Keratinocyte (primary cell): Measurements from ENCODE around the gene SAMD5. TPM values are rescaled to one million over a fixed set of nuclear protein-coding genes. Genes with fewer than 3 reads are reported as not detected.

Experiments
- DNase-seq: peaks from one replicate; pipeline ENCODE4 v3.0.0-alpha.2; 2011; ENCODE audit warnings: low read depth, missing footprints, low spot score
- FAIRE-seq: peaks from 2 replicates; lab custom pipeline; 2011; peaks lifted over from hg19 to GRCh38; lab: Jason Lieb, UNC
- H2AFZ ChIP-seq: 2 replicates; pipeline ENCODE4 v1.6.0; 2012; ENCODE audit warnings: low read length, control low read depth, inconsistent platforms; ENCODE audit not compliant: control insufficient read depth
- H3K27ac ChIP-seq: 2 replicates; pipeline ENCODE4 v1.5.1; 2011; ENCODE audit warnings: low read length; ENCODE audit not compliant: control insufficient read depth, insufficient read depth
- H3K27me3 ChIP-seq: 3 replicates; pipeline ENCODE4 v1.6.0; 2011; ENCODE audit warnings: low read length; ENCODE audit not compliant: control insufficient read depth, insufficient read depth; ENCODE audit errors: extremely low read depth
- H3K36me3 ChIP-seq, 2 experiments: 2 replicates in 1 of 2; 3 replicates in 1 of 2; pipeline ENCODE4 v1.5.1; 2011; ENCODE audit warnings: low read length in 2 of 2, mild to moderate bottlenecking in 1 of 2; ENCODE audit not compliant: control insufficient read depth in 2 of 2, insufficient read depth in 2 of 2; ENCODE audit errors: extremely low read depth in 1 of 2
- H3K4me1 ChIP-seq: 3 replicates; pipeline ENCODE4 v1.5.1; 2011; ENCODE audit warnings: low read length; ENCODE audit not compliant: control insufficient read depth, insufficient read depth; ENCODE audit errors: extremely low read depth
- H3K4me2 ChIP-seq: 3 replicates; pipeline ENCODE4 v1.6.0; 2011; ENCODE audit warnings: low read depth, low read length; ENCODE audit not compliant: control insufficient read depth, insufficient read depth; ENCODE audit errors: extremely low read depth
- H3K4me3 ChIP-seq, 3 experiments: fragments of 200-600 bp in 1 of 3; sonication (generic) in 1 of 3; 2 replicates in 2 of 3; 3 replicates in 1 of 3; pipeline ENCODE4 v1.5.1; 2011 to 2016; ENCODE audit warnings: low read length in 3 of 3, mild to moderate bottlenecking in 3 of 3, control low read depth in 2 of 3, inconsistent platforms in 1 of 3, low read depth in 1 of 3, mixed read lengths in 1 of 3, mixed run types in 1 of 3, moderate library complexity in 1 of 3; ENCODE audit not compliant: control insufficient read depth in 2 of 3, insufficient read depth in 2 of 3; ENCODE audit errors: extremely low read depth in 1 of 3
- H3K79me2 ChIP-seq: 2 replicates; pipeline ENCODE4 v1.6.0; 2012; ENCODE audit warnings: low read length; ENCODE audit not compliant: control insufficient read depth, insufficient read depth
- H3K9ac ChIP-seq: 3 replicates; pipeline ENCODE4 v1.6.0; 2011; ENCODE audit warnings: low read length; ENCODE audit not compliant: control insufficient read depth, insufficient read depth; ENCODE audit errors: extremely low read depth
- H3K9me1 ChIP-seq: 3 replicates; pipeline ENCODE4 v1.6.0; 2011; ENCODE audit warnings: low read length; ENCODE audit not compliant: control insufficient read depth, insufficient read depth; ENCODE audit errors: extremely low read depth
- H3K9me3 ChIP-seq: 2 replicates; pipeline ENCODE4 v1.5.1; 2012; ENCODE audit warnings: low read depth, low read length; ENCODE audit not compliant: control insufficient read depth
- H4K20me1 ChIP-seq: 3 replicates; pipeline ENCODE4 v1.6.0; 2011; ENCODE audit warnings: low read length; ENCODE audit not compliant: control insufficient read depth, insufficient read depth; ENCODE audit errors: extremely low read depth
- EZH2 ChIP-seq: IDR thresholded peaks from one replicate; pipeline ENCODE4 v1.6.1; 2012; ENCODE audit warnings: inconsistent platforms, mild to moderate bottlenecking, low read length, moderate library complexity
- dilution Hi-C: fragments of 300-500 bp; cut with MboI; formaldehyde crosslinking; loops from one replicate; pipeline ENCODE4 v1.7.0; 2020; ENCODE audit warnings: low sequenced_read_pairs; ENCODE audit not compliant: extremely low pct_ligation_motif_present
- polyA plus RNA-seq, 5 experiments: library from polyadenylated mRNA; depleted of rRNA in 3 of 5; stranded (reverse) in 3 of 5; stranded (forward) in 1 of 5; unstranded in 1 of 5; fragments of >200 nt; gene quantifications; 1 replicate in 1 of 5; 2 replicates in 3 of 5; 3 replicates in 1 of 5; pipeline versions ENCODE4 v1.2.1 to v1.2.3, GENCODE V29; 2011 to 2012; ENCODE audit warnings: missing spikeins in 2 of 5, low read depth in 1 of 5, low replicate concordance in 1 of 5
- TF ChIP-seq, protein P1 (sequence below), 3 experiments: IDR thresholded peaks in 1 of 3; conservative IDR thresholded peaks in 1 of 3; optimal IDR thresholded peaks in 1 of 3; 2 replicates in 2 of 3; 3 replicates in 1 of 3; pipeline versions ENCODE3 to v1.5.1; 2011; ENCODE audit warnings: low read length in 3 of 3, mild to moderate bottlenecking in 3 of 3, moderate library complexity in 2 of 3, control low read depth in 1 of 3, inconsistent platforms in 1 of 3; ENCODE audit not compliant: insufficient read depth in 2 of 3; ENCODE audit errors: extremely low read depth in 1 of 3

SAMD5 gene
- polyA plus RNA-seq, 1 donor (not counting 4 experiments of a cell fraction or from before 2014, with no cell fraction given) = 1.2 TPM

DNA sequence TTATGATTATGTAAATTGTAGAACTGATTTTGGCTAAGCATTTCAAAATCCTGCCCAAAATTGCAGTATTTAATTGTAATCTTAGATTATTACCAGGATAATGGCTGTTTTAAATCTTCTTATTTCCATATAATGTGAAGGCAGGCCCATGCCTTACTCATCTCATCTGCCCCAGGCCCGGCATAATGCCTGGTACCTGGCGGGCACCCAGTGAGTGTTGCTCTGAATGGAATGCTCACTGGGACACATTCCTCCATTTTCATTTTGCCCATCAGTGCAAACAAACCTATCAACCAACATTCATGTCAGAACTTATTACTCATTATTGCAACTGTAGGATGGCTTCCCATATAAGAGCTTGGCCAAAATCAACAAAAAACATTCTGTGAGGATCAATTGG, 22.8 kb downstream of the SAMD5 start:
- dilution Hi-C loops = no loop called here
- FAIRE-seq = no peak

GRCh38 chr6:147534116-147534860, 25.8 kb downstream of the SAMD5 start:
- no peak overlapping the region for H2AFZ ChIP-seq
- H3K9me1 ChIP-seq = no peaks in the 10 kb centered on the region
- no peaks in the 10 kb centered on the region for H3K27me3 ChIP-seq
- no peak overlapping the region for H3K9ac ChIP-seq
- no peaks in the 10 kb centered on the region for H4K20me1 ChIP-seq
- no peaks in the 10 kb centered on the region for H3K4me1 ChIP-seq
- H3K79me2 ChIP-seq = no peaks in the 10 kb centered on the region
- no peaks in the 10 kb centered on the region for H3K9me3 ChIP-seq
- no peak overlapping the region for H3K27ac ChIP-seq
- H3K36me3 ChIP-seq = no peaks in the 10 kb centered on the region
- TF ChIP-seq, protein P1, sequence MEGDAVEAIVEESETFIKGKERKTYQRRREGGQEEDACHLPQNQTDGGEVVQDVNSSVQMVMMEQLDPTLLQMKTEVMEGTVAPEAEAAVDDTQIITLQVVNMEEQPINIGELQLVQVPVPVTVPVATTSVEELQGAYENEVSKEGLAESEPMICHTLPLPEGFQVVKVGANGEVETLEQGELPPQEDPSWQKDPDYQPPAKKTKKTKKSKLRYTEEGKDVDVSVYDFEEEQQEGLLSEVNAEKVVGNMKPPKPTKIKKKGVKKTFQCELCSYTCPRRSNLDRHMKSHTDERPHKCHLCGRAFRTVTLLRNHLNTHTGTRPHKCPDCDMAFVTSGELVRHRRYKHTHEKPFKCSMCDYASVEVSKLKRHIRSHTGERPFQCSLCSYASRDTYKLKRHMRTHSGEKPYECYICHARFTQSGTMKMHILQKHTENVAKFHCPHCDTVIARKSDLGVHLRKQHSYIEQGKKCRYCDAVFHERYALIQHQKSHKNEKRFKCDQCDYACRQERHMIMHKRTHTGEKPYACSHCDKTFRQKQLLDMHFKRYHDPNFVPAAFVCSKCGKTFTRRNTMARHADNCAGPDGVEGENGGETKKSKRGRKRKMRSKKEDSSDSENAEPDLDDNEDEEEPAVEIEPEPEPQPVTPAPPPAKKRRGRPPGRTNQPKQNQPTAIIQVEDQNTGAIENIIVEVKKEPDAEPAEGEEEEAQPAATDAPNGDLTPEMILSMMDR (optimal IDR thresholded peaks at IDR 0.05 in 1 of 3, IDR thresholded peaks at IDR 0.05 in 1 of 3, conservative IDR thresholded peaks at IDR 0.05 in 1 of 3; ENCODE audit: extremely low read depth in 1 of 3, insufficient read depth in 2 of 3, low read length in 3 of 3) = no peak
- TF ChIP-seq EZH2 = no peak
- no peak overlapping the region for H3K4me2 ChIP-seq
- DNase-seq (no peak), FAIRE-seq (no peak)
- dilution Hi-C loops = no loop called here
- H3K4me3 ChIP-seq = no peak overlapping the region

More for the DNA sequence above, 22.8 kb downstream of the SAMD5 start:
- Histone ChIP-seq H3K9ac (no peak overlapping the region), H3K4me1 (no peaks in the 10 kb centered on the region), H3K79me2 (no peaks in the 10 kb centered on the region), H2AFZ (no peak overlapping the region), H3K36me3 (no peaks in the 10 kb centered on the region), H3K27ac (no peak overlapping the region), H3K27me3 (peaks cover 5% of the 10 kb centered on the region), H3K9me1 (no peaks in the 10 kb centered on the region), H4K20me1 (no peaks in the 10 kb centered on the region), H3K4me2 (no peak overlapping the region), H3K4me3 (no peak overlapping the region), H3K9me3 (no peaks in the 10 kb centered on the region)
- DNase-seq = no peak
- TF ChIP-seq, protein P1 (optimal IDR thresholded peaks at IDR 0.05 in 1 of 3, IDR thresholded peaks at IDR 0.05 in 1 of 3, conservative IDR thresholded peaks at IDR 0.05 in 1 of 3; ENCODE audit: extremely low read depth in 1 of 3, insufficient read depth in 2 of 3, low read length in 3 of 3) = no peak
- no peak for TF ChIP-seq EZH2
